K562 (cell line): ENCODE measurements around the gene VGLL1. TPM values are rescaled to one million over a fixed set of nuclear protein-coding genes. Genes with fewer than 3 reads are reported as not detected.

Experiments
- BHLHE40 ChIP-seq: IDR thresholded peaks from 2 replicates; pipeline ENCODE4 v1.6.1; 2011; ENCODE audit warnings: low read length, improper control_type of control experiment
- BRCA1 ChIP-seq, 2 experiments: fragments of 450-650 bp in 1 of 2; sonication (generic) in 1 of 2; formaldehyde crosslinking in 1 of 2; IDR thresholded peaks; 2 replicates each; pipeline versions ENCODE4 v1.5.0 to v1.6.1; 2017 to 2020; ENCODE audit warnings: mild to moderate bottlenecking in 1 of 2, missing genetic modification reagents in 1 of 2
- CBX1 ChIP-seq: sonication (generic); IDR thresholded peaks from 2 replicates; pipeline ENCODE4 v1.6.1; 2016; ENCODE audit warnings: antibody characterized with exemption, low read depth, mild to moderate bottlenecking
- CBX5 ChIP-seq: IDR thresholded peaks from 2 replicates; pipeline ENCODE4 v1.6.1; 2014; ENCODE audit warnings: low read depth, borderline replicate concordance
- EGR1 ChIP-seq: fragments of 450-650 bp; conservative IDR thresholded peaks from 2 replicates; pipeline ENCODE4 v1.6.1; 2017; ENCODE audit warnings: mild to moderate bottlenecking
- EP400 ChIP-seq: fragments of 450-650 bp; IDR thresholded peaks from 2 replicates; pipeline ENCODE4 v1.6.1; 2017; ENCODE audit warnings: antibody characterized with exemption, mild to moderate bottlenecking, moderate library complexity
- FOSL1 ChIP-seq: fragments of 200-800 bp; sonication (Bioruptor generic); conservative IDR thresholded peaks from 2 replicates; pipeline ENCODE4 v1.6.1; 2016; ENCODE audit warnings: missing genetic modification characterization, missing compliant biosample characterization
- HLTF ChIP-seq: fragments of 450-650 bp; IDR thresholded peaks from 2 replicates; pipeline ENCODE4 v1.6.1; 2016
- HOXB6 ChIP-seq: fragments of 250-450 bp; sonication (Bioruptor Pico); IDR thresholded peaks from 2 replicates; pipeline ENCODE4 v1.5.1; 2022; ENCODE audit warnings: mild to moderate bottlenecking, borderline replicate concordance
- KDM4B ChIP-seq, 2 experiments: fragments of 450-650 bp in 1 of 2; sonication (generic) in 1 of 2; IDR thresholded peaks; 2 replicates each; pipeline ENCODE4 v1.6.1; 2016 to 2017; ENCODE audit warnings: borderline replicate concordance in 2 of 2, antibody characterized with exemption in 1 of 2, low read depth in 1 of 2, mild to moderate bottlenecking in 1 of 2
- KLF13 ChIP-seq: fragments of 450-650 bp; IDR thresholded peaks from 2 replicates; pipeline ENCODE4 v1.6.1; 2016; ENCODE audit warnings: missing genetic modification characterization, low read depth, mild to moderate bottlenecking, missing compliant biosample characterization, moderate library complexity, borderline replicate concordance
- LCOR ChIP-seq: sonication (generic); formaldehyde crosslinking; IDR thresholded peaks from 2 replicates; pipeline ENCODE4 v1.8.0; 2022; ENCODE audit warnings: mild to moderate bottlenecking, missing genetic modification reagents
- MCM7 ChIP-seq, 2 experiments: fragments of 450-650 bp; IDR thresholded peaks; 2 replicates each; pipeline ENCODE4 v1.6.1; 2016 to 2018
- MECOM ChIP-seq: fragments of 250-450 bp; sonication (Bioruptor Pico); IDR thresholded peaks from 2 replicates; pipeline ENCODE4 v1.8.0; 2022; ENCODE audit warnings: inconsistent platforms
- MEF2A ChIP-seq: IDR thresholded peaks from 2 replicates; pipeline ENCODE4 v1.6.1; 2011; ENCODE audit warnings: low read depth, mild to moderate bottlenecking, low read length, moderate library complexity; ENCODE audit not compliant: control insufficient read depth
- NR2C1 ChIP-seq, 2 experiments: fragments of 450-650 bp; IDR thresholded peaks; 2 replicates each; pipeline ENCODE4 v1.6.1; 2017; ENCODE audit warnings: mild to moderate bottlenecking in 2 of 2, antibody characterized with exemption in 1 of 2, inconsistent platforms in 1 of 2, missing compliant biosample characterization in 1 of 2, missing genetic modification characterization in 1 of 2
- NR4A1 ChIP-seq, 2 experiments: fragments of 250-450 bp in 1 of 2; fragments of 450-650 bp in 1 of 2; sonication (Bioruptor Pico) in 1 of 2; IDR thresholded peaks; 2 replicates each; pipeline versions ENCODE4 v1.4.0 to v1.6.1; 2016 to 2020; ENCODE audit warnings: mild to moderate bottlenecking in 2 of 2, missing compliant biosample characterization in 1 of 2, missing genetic modification characterization in 1 of 2, moderate library complexity in 1 of 2
- PHTF2 ChIP-seq: fragments of 250-450 bp; sonication (Bioruptor Pico); IDR thresholded peaks from 2 replicates; pipeline ENCODE4 v1.5.0; 2021; ENCODE audit warnings: mild to moderate bottlenecking
- PKNOX1 ChIP-seq: fragments of 450-650 bp; IDR thresholded peaks from 2 replicates; pipeline ENCODE4 v1.6.1; 2016
- RBM34 ChIP-seq: fragments of 200-400 bp; formaldehyde crosslinking; IDR thresholded peaks from 2 replicates; pipeline ENCODE4 v1.6.1; 2018; ENCODE audit warnings: low read length, borderline replicate concordance; ENCODE audit not compliant: insufficient read depth
- TCF7 ChIP-seq: sonication (generic); IDR thresholded peaks from 2 replicates; pipeline ENCODE4 v1.6.1; 2016; ENCODE audit warnings: antibody characterized with exemption, borderline replicate concordance
- ZNF551 ChIP-seq: fragments of 250-450 bp; sonication (Bioruptor Pico); IDR thresholded peaks from 2 replicates; pipeline ENCODE4 v1.5.0; 2021; ENCODE audit warnings: mild to moderate bottlenecking, moderate library complexity
- ZNF592 ChIP-seq: fragments of 450-650 bp; IDR thresholded peaks from 2 replicates; pipeline ENCODE4 v1.6.1; 2017; ENCODE audit warnings: antibody characterized with exemption, mild to moderate bottlenecking
- ZNF76 ChIP-seq: fragments of 250-450 bp; sonication (Bioruptor Pico); IDR thresholded peaks from 2 replicates; pipeline ENCODE4 v1.4.0; 2020; ENCODE audit warnings: mild to moderate bottlenecking, moderate library complexity, borderline replicate concordance
- polyA plus RNA-seq, 8 experiments: library from polyadenylated mRNA; depleted of rRNA in 4 of 8; stranded (reverse) in 5 of 8; unstranded in 3 of 8; fragments of >200 nt; fragmentation: Nextera tagmentation in 2 of 8; fragmentation: Illumina TruSeq in 1 of 8; extraction: Ambion mirVana in 2 of 8; extraction: Trizol in 1 of 8; gene quantifications; 2 replicates each; pipeline versions ENCODE4 v1.2.1 to v1.2.3, GENCODE V29; 2011 to 2014; ENCODE audit warnings: inconsistent platforms in 1 of 8, missing spikeins in 1 of 8
- total RNA-seq, 7 experiments: library from RNA; depleted of rRNA in 6 of 7; stranded (reverse); fragments of >200 nt in 6 of 7; fragmentation: Illumina TruSeq in 2 of 7; extraction: Trizol in 2 of 7; gene quantifications; 2 replicates each; pipeline versions ENCODE4 v1.2.1 to v1.2.3, GENCODE V29; 2011 to 2021; ENCODE audit warnings: low replicate concordance in 1 of 7

The VGLL1 gene
- total and polyA plus RNA-seq, 9 of the 15 experiments (the other 6 are each of a cell fraction or from before 2014, with no cell fraction given), result not detected

- TF ChIP-seq RBM34 (no peak), MCM7 (IDR thresholded peaks at IDR 0.05) (no peak), MECOM (CRISPR knock-in tag) (no peak), HOXB6 (no peak), ZNF592 (no peak; the same call in 1 of the 2 replicates), EP400 (peak; percentile 76; the same call in 1 of the 2 replicates), PHTF2 (no peak), NR4A1 (CRISPR knock-in tag; IDR thresholded peaks at IDR 0.05) (no peak), NR4A1 (tag; IDR thresholded peaks at IDR 0.05) (no peak), KDM4B (IDR thresholded peaks at IDR 0.05; ENCODE audit: borderline replicate concordance in 2 of 2, low read depth in 1 of 2) (no peak), ZNF551 (CRISPR knock-in tag) (no peak), MEF2A (no peak), TCF7 (no peak), CBX1 (0 out of 2 replicates have a peak, but pooled peaks have one; percentile 20), KLF13 (tag) (peak; percentile 42; the same call in 1 of the 2 replicates), LCOR (CRISPR knock-in tag) (0 out of 2 replicates have a peak, but pooled peaks have one; percentile 34), NR2C1 (IDR thresholded peaks at IDR 0.05) (no peak), NR2C1 (tag; IDR thresholded peaks at IDR 0.05) (no peak), EGR1 (peak; percentile 86), ZNF76 (CRISPR knock-in tag) (no peak), BHLHE40 (no peak), PKNOX1 (no peak), HLTF (no peak), BRCA1 (IDR thresholded peaks at IDR 0.05) (no peak), BRCA1 (CRISPR knock-in tag; IDR thresholded peaks at IDR 0.05) (no peak), FOSL1 (tag) (no peak), CBX5 (no peak)
Measured at GRCh38 chrX:136496764-136497555, 35.1 kb upstream of the VGLL1 start (continued).
